Measurements from ENCODE around the gene COX7A2L.
"Not testable (repeated sequence)": the region's sequence is repeated elsewhere in the genome, so short reads cannot be mapped to it uniquely, and the experiment has no call there.

COX7A2L gene

GRCh38 chr2:42339191-42339912 lies 21.7 kb downstream of the COX7A2L start:
- TF ChIP-seq POLR2A (IDR thresholded peaks at IDR 0.05; ENCODE audit: low read depth, low read length) = no peak
- FAIRE-seq (no peak), DNase-seq (ENCODE audit: insufficient read length, low spot score) (no peak)

GRCh38 chr2:42338567-42339190 lies 22.3 kb downstream of the COX7A2L start:
- no peak for TF ChIP-seq POLR2A (IDR thresholded peaks at IDR 0.05; ENCODE audit: low read depth, low read length)
- FAIRE-seq (no peak), DNase-seq (ENCODE audit: insufficient read length, low spot score) (no peak)

DNA sequence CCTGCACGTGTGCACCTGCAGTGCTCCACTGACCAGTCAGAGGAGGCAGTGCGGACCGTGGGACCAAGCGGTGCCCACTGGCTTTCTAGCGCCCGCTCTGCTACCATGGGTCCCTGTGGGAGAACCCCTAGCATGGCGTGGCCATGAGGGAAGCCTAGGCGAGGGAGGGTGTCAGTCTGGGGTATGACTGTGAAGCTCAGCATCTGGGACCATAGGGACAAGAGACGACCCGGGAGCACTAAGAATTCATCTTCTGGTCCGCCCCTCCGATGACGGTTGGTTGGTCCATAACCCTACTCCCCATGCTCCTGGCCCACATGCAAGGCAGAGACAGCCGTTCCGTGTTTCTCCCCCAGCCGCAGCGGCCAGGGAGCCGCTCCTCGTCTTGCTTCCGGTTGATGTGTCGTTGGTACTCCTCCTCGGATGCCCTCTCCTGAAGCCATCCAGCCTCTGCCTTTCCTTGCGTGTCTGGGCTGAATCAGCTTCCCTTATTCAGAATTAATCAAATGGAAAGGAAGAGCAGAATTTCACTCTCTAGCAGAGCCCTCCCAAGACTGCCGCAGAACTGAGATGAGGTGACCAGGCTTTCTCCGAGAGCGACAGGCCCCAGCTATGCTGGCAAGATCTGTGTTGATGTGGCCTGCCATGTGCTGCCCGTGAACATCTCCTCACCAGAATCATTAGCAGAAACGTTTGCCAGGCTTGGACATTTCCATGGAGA lies 23.0 kb downstream of the COX7A2L start:
- no peak for FAIRE-seq
- TF ChIP-seq POLR2A (IDR thresholded peaks at IDR 0.05; ENCODE audit: low read depth, low read length) = no peak

DNA sequence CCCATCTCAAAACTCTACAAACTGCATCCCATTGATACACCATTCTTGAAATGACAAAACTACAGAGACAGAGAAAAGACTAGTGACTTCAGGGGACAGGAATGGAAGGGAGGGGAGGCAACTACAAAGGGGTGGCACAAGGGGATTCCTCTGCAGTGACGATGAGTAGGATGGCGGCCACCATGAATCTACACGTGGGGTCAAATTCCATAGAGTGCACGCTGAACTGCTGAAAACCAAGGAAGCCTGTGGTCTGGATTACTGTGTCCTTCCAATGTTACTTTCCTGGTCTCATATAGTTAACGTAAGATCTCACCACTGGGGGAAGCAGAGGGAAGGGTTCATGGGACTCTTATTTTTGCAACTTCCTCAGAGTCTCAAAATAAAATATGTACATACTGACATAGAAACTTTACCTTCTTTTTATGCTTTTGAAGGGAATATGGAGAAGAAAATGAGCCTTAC lies 23.6 kb downstream of the COX7A2L start:
- TF ChIP-seq POLR2A (IDR thresholded peaks at IDR 0.05; ENCODE audit: low read depth, low read length) = no peak
- FAIRE-seq = no peak
- no peak for DNase-seq (ENCODE audit: insufficient read length, low spot score)

More for the DNA sequence above, 23.0 kb downstream of the COX7A2L start:
- no peak for DNase-seq (ENCODE audit: insufficient read length, low spot score)

DNA sequence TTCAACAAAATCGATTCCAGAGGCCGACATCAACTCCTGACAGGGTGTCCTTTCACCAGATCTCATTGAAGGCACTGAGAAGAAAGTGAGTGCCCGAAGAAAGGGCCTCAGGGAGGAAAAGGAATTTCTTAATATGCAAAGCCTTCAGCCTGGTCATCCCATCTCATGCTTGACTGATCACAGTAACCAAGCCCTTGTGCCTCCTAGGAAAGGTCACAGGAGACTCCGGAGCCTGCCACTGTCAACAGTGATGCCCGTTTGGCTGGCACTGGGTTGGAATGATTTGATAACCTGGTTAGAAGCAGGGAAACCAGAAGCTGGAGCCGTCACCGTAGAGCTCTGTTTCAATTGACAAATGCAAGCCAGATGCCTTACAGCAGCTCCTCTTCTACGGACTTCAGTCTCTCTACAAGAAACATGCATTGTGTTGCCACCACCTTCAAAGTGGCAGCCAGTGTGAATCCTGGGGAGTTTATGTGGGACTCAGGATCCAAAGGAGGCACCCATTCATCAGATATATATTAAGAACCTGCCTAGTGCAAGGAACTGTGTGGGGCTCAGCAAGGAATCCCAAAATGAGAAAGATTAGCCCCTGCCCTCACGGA lies 24.6 kb downstream of the COX7A2L start:
- FAIRE-seq (no peak), DNase-seq (ENCODE audit: insufficient read length, low spot score) (no peak)
- TF ChIP-seq POLR2A (IDR thresholded peaks at IDR 0.05; ENCODE audit: low read depth, low read length) = no peak

DNA sequence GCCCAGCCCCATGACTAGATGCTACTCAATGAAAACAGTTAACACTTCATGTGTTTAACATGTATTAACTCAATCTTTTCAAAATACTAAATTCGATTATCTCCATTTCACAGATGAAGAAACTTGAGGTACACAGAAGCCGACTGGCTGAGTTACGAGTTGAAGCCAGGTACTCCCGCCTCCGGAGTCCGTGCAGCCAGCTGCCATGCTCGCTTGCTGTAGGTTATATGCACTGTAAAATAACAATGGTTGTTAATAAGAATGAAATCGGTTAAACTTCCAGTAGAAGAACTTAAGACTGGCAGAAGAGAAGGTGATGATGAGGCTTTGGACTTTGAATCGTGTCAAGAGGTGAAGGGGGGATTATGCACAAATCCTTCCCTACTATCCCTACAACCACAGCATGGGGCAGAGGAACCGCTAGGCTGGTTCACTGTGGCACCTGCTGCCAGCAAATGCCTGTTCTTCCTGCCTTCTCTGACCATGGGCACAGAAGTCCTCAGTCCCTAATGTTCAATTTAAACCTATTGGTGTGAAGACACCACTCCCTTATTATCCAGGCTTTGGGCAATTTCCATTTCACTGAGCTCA lies 25.4 kb downstream of the COX7A2L start:
- TF ChIP-seq POLR2A (IDR thresholded peaks at IDR 0.05; ENCODE audit: low read depth, low read length) = no peak

GRCh38 chr2:42334865-42335264 lies 26.2 kb downstream of the COX7A2L start:
- FAIRE-seq = not testable (repeated sequence)

More for the DNA sequence above, 25.4 kb downstream of the COX7A2L start:
- FAIRE-seq (no peak), DNase-seq (ENCODE audit: insufficient read length, low spot score) (no peak)

GRCh38 chr2:42334220-42334619 lies 26.8 kb downstream of the COX7A2L start:
- DNase-seq (ENCODE audit: insufficient read length, low spot score) (no peak), FAIRE-seq (no peak)
- no peak for TF ChIP-seq POLR2A (IDR thresholded peaks at IDR 0.05; ENCODE audit: low read depth, low read length)

More at GRCh38 chr2:42334865-42335264, 26.2 kb downstream of the COX7A2L start:
- DNase-seq (ENCODE audit: insufficient read length, low spot score) = not testable (repeated sequence)

DNA sequence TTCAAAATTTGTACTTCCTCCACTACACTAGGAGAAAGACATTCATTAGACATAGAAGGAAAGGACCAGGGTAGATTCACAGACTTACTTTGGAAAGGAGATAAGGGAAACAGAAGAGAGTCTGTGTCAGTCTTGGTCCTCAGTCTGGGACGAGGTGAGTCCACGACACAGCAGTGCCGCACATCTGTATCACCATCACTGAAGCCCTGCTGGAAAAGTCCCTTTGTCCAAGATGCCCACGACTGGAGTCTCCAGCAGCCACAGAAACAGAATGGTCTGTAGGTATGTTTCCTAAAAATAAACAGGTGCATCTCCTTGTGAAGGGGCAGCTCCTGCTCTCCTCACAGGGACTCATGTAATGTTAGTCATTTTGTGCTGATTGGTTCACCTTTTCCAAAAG lies 27.4 kb downstream of the COX7A2L start:
- TF ChIP-seq POLR2A (IDR thresholded peaks at IDR 0.05; ENCODE audit: low read depth, low read length) = no peak
- DNase-seq (ENCODE audit: insufficient read length, low spot score) (no peak), FAIRE-seq (no peak)

DNA sequence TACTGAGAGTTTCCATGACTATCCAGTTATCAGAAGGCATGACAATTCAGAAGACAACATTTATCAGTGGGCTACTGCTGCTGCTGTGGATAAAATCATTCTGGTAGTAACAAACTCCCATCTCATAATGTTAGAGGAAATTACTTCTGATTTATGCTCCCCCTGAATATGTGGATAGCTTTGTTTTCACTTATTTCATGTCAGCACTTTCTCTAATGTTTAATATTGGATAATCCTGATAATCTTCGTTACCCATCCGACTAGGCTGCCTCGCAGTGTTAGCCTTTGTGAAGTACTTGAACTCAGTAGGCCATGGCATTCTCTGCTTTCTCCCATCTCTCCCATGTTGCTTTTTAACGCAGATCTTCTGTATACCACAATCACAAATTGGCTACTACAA lies 28.4 kb downstream of the COX7A2L start:
- no peak for TF ChIP-seq POLR2A (IDR thresholded peaks at IDR 0.05; ENCODE audit: low read depth, low read length)
- DNase-seq (ENCODE audit: insufficient read length, low spot score) (no peak), FAIRE-seq (no peak)

DNA sequence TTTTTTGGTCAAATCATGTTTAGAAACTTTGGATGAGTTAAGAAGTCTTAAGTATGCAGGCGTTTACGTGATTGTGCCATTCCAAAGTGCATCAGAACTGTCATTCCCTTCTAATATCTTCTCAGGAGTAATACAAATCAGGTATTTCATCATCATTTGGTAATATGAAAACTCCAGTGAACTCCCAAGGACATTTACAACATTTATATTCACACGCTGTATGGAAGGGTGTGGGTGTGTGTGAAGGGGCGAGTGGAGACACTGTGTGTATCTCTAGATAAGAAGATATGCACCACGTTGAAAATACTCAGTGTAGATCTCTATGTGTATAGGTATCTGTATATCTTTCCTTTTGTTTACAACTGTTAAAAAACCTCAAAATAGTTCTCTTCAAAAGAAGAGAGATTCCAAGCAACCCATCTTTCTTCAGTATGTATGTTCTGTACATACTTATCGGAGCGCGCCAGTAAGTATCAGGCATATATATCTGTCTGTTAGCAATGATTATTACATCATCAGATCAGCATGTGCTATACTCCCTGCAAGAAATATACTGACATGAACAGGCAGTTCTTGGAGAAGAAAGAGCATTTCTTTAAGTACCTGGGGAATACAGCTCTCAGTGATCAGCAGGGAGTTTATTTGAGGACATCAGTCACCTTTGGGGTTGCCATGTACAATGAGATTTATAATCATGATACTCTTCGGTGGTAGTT lies 29.3 kb downstream of the COX7A2L start:
- DNase-seq (ENCODE audit: insufficient read length, low spot score) (no peak), FAIRE-seq (no peak)
- TF ChIP-seq POLR2A (IDR thresholded peaks at IDR 0.05; ENCODE audit: low read depth, low read length) = no peak

- no peak for TF ChIP-seq POLR2A (IDR thresholded peaks at IDR 0.05; ENCODE audit: low read depth, low read length)
- FAIRE-seq (peak; percentile 11), DNase-seq (ENCODE audit: insufficient read length, low spot score) (no peak)
Observed at GRCh38 chr2:42329736-42330135, 31.3 kb downstream of the COX7A2L start.

DNA sequence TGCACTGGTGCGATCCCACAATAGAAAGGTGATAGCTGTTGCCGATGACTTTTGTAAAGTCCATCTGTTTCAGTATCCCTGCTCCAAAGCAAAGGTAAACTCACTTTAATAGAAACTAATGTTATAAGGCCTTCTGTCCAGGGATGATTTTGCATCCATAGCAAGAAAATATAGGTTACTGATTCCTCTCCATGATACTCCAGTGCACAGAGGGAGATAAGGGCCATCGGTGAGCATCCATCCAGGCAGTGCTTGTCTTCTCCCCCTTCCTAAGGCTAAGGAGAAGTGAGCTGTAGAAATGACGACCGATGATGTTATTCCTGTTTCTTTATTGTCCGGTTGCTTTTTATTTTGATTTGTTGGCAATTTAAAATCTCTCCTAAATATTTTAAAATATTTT lies 32.1 kb downstream of the COX7A2L start:
- no peak for TF ChIP-seq POLR2A (IDR thresholded peaks at IDR 0.05; ENCODE audit: low read depth, low read length)
- FAIRE-seq = no peak

More for the DNA sequence above, 32.1 kb downstream of the COX7A2L start:
- DNase-seq (ENCODE audit: insufficient read length, low spot score) = no peak

Data from H54 (cell line).